GM13977 (cell line): ENCODE data around the gene SRI.
A peak's percentile ranks its signal among the peaks of the same experiment; 100 is the strongest.

Experiments used
- DNase-seq: peaks from one replicate; pipeline ENCODE4 v3.0.0; 2012; ENCODE audit warnings: low spot score
- in situ Hi-C: fragments of 300-500 bp; cut with MboI; formaldehyde crosslinking; loops from one replicate; pipeline ENCODE4 v1.12.0; 2022; ENCODE audit warnings: low sequenced_read_pairs, low pct_unique_long_range_greater_than_20kb, mixed read lengths, inconsistent platforms; ENCODE audit not compliant: unreplicated experiment
- TF ChIP-seq, protein P1 (sequence below): IDR thresholded peaks from 2 replicates; pipeline ENCODE4 v1.5.1; 2012; ENCODE audit warnings: mild to moderate bottlenecking, control low read depth; ENCODE audit not compliant: insufficient read depth; ENCODE audit errors: extremely low read depth, missing control alignments

The SRI gene

DNA sequence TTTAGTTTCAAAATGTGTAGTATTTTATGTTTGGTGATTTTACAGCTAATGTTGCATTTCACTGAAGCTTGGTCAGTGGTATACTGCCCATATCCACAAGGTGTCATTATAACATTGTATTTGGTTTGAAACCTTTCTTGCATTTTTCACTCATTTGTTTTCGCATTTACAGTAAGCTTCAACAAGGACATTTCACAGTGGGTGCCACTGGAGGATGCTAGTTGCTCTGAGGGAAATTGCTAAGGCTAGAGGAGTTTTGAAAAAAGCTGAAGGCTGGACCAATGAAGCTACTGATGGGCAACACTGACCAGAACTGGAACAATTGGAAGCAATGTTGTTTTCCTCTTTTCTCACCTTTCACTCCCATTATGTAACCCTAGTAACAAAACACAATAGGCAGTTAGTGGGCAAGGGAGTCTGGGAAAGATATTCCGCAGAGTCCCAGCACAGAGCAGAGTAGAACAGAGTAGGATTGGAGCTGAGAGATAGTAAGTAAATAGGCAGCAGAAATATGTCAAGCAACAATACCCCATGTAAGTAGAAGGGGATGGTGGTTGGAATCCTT, 23.6 kb upstream of the SRI start:
- TF ChIP-seq, protein P1, sequence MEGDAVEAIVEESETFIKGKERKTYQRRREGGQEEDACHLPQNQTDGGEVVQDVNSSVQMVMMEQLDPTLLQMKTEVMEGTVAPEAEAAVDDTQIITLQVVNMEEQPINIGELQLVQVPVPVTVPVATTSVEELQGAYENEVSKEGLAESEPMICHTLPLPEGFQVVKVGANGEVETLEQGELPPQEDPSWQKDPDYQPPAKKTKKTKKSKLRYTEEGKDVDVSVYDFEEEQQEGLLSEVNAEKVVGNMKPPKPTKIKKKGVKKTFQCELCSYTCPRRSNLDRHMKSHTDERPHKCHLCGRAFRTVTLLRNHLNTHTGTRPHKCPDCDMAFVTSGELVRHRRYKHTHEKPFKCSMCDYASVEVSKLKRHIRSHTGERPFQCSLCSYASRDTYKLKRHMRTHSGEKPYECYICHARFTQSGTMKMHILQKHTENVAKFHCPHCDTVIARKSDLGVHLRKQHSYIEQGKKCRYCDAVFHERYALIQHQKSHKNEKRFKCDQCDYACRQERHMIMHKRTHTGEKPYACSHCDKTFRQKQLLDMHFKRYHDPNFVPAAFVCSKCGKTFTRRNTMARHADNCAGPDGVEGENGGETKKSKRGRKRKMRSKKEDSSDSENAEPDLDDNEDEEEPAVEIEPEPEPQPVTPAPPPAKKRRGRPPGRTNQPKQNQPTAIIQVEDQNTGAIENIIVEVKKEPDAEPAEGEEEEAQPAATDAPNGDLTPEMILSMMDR: peak; percentile 70
- DNase-seq: peak; percentile 29
- in situ Hi-C loops: no loop called here

GRCh38 chr7:88239852-88240251, 20.0 kb upstream of the SRI start:
- TF ChIP-seq, protein P1: no peak
- in situ Hi-C loops: no loop called here
- DNase-seq: no peak

DNA sequence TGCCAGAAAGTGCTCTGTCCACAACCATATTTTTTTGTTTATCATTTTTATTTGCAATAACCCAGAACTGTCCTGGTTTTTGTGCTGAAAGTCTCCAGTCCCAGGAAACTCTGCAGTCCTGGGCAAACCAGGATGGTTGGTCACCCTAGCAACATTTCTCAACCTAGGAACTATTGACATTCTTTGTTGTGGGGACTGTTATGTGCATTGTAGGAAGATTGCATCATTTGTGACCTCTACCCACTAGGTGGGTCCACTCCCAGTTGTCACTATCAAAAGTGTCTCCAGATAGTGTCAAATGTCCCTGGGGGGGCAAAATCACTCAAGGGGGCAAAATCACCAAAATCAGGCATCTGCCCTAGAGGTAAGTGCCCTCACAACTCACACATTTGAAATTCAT, 14.0 kb upstream of the SRI start:
- DNase-seq: no peak
- in situ Hi-C loops: no loop called here
- TF ChIP-seq, protein P1: no peak

DNA sequence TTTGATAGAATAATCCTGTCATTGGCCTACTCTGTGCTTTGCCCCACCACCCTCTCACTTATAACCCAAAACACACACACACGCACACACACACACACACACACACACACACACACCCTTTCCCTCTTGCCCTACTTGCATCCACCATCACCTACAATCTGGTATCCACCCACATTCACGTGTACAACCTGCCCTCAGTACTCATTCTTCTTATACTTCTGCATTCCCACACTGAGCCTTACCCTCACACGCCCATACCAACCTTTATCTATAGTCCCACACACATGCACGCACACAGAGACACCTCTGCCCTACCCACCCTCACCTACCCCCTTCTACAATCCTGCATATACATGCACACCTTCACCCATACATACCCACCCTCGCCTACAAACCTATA, 10.8 kb upstream of the SRI start:
- no peak for DNase-seq
- in situ Hi-C loops: no loop called here
- TF ChIP-seq, protein P1: no peak

- TF ChIP-seq, protein P1: no peak
- in situ Hi-C loops: no loop called here
- DNase-seq: no peak
These were observed 9.6 kb upstream of the SRI start for GRCh38 chr7:88229302-88229995.

DNA sequence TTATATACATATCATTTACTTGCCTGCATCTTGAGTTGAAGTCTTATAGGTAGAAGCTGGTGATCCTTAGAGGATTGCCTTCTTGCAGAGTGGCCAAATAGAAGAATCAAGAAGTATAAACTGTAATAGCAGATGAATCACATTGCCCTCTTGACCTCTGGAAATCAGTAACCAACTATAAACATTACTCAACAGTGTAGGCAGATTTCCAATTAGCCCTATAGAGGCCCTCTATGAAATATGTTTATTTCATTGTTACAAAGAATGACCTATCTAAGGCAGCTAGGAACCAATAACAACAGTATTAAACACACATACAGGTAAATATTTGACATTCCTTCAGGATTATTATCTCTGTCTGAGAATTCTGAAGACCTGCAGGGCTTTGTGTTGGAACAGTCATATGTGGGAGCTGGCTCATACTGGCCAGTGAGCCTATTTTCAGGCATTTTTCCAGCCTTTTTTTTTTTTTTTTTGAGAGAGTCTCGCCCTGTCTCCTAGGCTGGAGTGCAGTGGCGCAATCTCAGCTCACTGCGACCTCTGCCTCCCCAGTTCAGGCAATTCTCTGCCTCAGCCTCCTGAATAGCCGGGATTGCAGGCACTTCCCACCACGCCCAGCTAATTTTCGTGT, 7.2 kb upstream of the SRI start:
- TF ChIP-seq, protein P1: no peak
- no peak for DNase-seq
- in situ Hi-C loops: no loop called here
